ENCODE data around the gene CEBPE. TPM values are rescaled to one million over a fixed set of nuclear protein-coding genes. Genes with fewer than 3 reads are reported as not detected.

CEBPE gene
- polyA plus RNA-seq, 1 donor from 2014 or later = not detected

GRCh38 chr14:23141706-23142444 lies 22.8 kb upstream of the CEBPE start:
- no peak for TF ChIP-seq EP300 (conservative IDR thresholded peaks at IDR 0.05; ENCODE audit: poor library complexity, severe bottlenecking)
- no peak for TF ChIP-seq RAD21 (conservative IDR thresholded peaks at IDR 0.05)
- TF ChIP-seq TAF1 (IDR thresholded peaks at IDR 0.05; ENCODE audit: low read depth) = no peak
- no peak for TF ChIP-seq POLR2AphosphoS5 (IDR thresholded peaks at IDR 0.05)
- no peak for TF ChIP-seq MXI1 (conservative IDR thresholded peaks at IDR 0.05; ENCODE audit: poor library complexity, severe bottlenecking)
- no peak for TF ChIP-seq EZH2 (IDR thresholded peaks at IDR 0.05; ENCODE audit: borderline replicate concordance, insufficient read depth, low read length, poor library complexity, severe bottlenecking)
- TF ChIP-seq CTCF (IDR thresholded peaks at IDR 0.05; ENCODE audit: poor library complexity, severe bottlenecking) = no peak
- TF ChIP-seq SMC3 (conservative IDR thresholded peaks at IDR 0.05; ENCODE audit: poor library complexity) = no peak
- TF ChIP-seq REST (IDR thresholded peaks at IDR 0.05; ENCODE audit: borderline replicate concordance) = no peak
- no peak overlapping the region for H3K27ac ChIP-seq (ENCODE audit: low read length)

GRCh38 chr14:23140371-23140770 lies 21.3 kb upstream of the CEBPE start:
- Histone ChIP-seq H3K27ac (ENCODE audit: low read length) (no peak overlapping the region), H3F3A (ENCODE audit: insufficient read depth, low read length, poor library complexity, severe bottlenecking) (no peaks in the 10 kb centered on the region), H3K9me2 (ENCODE audit: insufficient read depth, low read length) (no peaks in the 10 kb centered on the region), H4K20me1 (ENCODE audit: insufficient read depth) (no peaks in the 10 kb centered on the region), H3K36me3 (ENCODE audit: insufficient read depth, low read length) (no peaks in the 10 kb centered on the region), H3K9me3 (ENCODE audit: low read length) (no peaks in the 10 kb centered on the region), H3K4me3 (ENCODE audit: low read length) (no peak overlapping the region), H2AFZ (ENCODE audit: low read depth, low read length) (no peak overlapping the region), H3K9ac (ENCODE audit: low read length) (no peak overlapping the region), H3K79me2 (replicated peaks; ENCODE audit: insufficient read depth, low read length) (no peaks in the 10 kb centered on the region), H3K4me2 (ENCODE audit: low read length) (no peak overlapping the region), H3K27me3 (ENCODE audit: insufficient read depth, low read depth, low read length) (no peaks in the 10 kb centered on the region)
- TF ChIP-seq MXI1 (conservative IDR thresholded peaks at IDR 0.05; ENCODE audit: poor library complexity, severe bottlenecking) (no peak), REST (IDR thresholded peaks at IDR 0.05; ENCODE audit: borderline replicate concordance) (no peak), EZH2 (IDR thresholded peaks at IDR 0.05; ENCODE audit: borderline replicate concordance, insufficient read depth, low read length, poor library complexity, severe bottlenecking) (no peak), TAF1 (IDR thresholded peaks at IDR 0.05; ENCODE audit: low read depth) (no peak), RAD21 (conservative IDR thresholded peaks at IDR 0.05) (no peak), POLR2AphosphoS5 (IDR thresholded peaks at IDR 0.05) (no peak), SMC3 (conservative IDR thresholded peaks at IDR 0.05; ENCODE audit: poor library complexity) (no peak), EP300 (conservative IDR thresholded peaks at IDR 0.05; ENCODE audit: poor library complexity, severe bottlenecking) (no peak), CTCF (IDR thresholded peaks at IDR 0.05; ENCODE audit: poor library complexity, severe bottlenecking) (no peak)

More at GRCh38 chr14:23141706-23142444, 22.8 kb upstream of the CEBPE start:
- Histone ChIP-seq H3K4me2 (ENCODE audit: low read length) (no peak overlapping the region), H3K9ac (ENCODE audit: low read length) (no peak overlapping the region), H3K36me3 (ENCODE audit: insufficient read depth, low read length) (no peaks in the 10 kb centered on the region), H3K9me3 (ENCODE audit: low read length) (no peaks in the 10 kb centered on the region), H3K79me2 (replicated peaks; ENCODE audit: insufficient read depth, low read length) (no peaks in the 10 kb centered on the region), H3K9me2 (ENCODE audit: insufficient read depth, low read length) (no peaks in the 10 kb centered on the region), H3K27me3 (ENCODE audit: insufficient read depth, low read depth, low read length) (no peaks in the 10 kb centered on the region), H4K20me1 (ENCODE audit: insufficient read depth) (no peaks in the 10 kb centered on the region), H3K4me3 (ENCODE audit: low read length) (no peak overlapping the region), H3F3A (ENCODE audit: insufficient read depth, low read length, poor library complexity, severe bottlenecking) (no peaks in the 10 kb centered on the region), H2AFZ (ENCODE audit: low read depth, low read length) (no peak overlapping the region)
